ENCODE data around the gene NPTXR. TPM values are rescaled to one million over a fixed set of nuclear protein-coding genes. Genes with fewer than 3 reads are reported as not detected.

Gene NPTXR
- total RNA-seq, 1 donor from 2014 or later = 0.62 TPM

- Mint-ChIP-seq H3K4me3 (ENCODE audit: unreplicated experiment) (no peak overlapping the region), H3K4me1 (ENCODE audit: unreplicated experiment) (peaks cover 18% of the 10 kb centered on the region), H3K9me3 (ENCODE audit: unreplicated experiment) (no peaks in the 10 kb centered on the region), H3K27ac (ENCODE audit: unreplicated experiment) (no peak overlapping the region), H3K27me3 (ENCODE audit: unreplicated experiment) (peaks cover 8% of the 10 kb centered on the region), H3K36me3 (ENCODE audit: low read depth, unreplicated experiment) (no peaks in the 10 kb centered on the region)
- TF ChIP-seq CTCF (IDR thresholded peaks at IDR 0.05; ENCODE audit: unreplicated experiment) = no peak
- DNase-seq (ENCODE audit: low spot score) = no peak
These were observed 38.4 kb upstream of the NPTXR start for GRCh38 chr22:38881997-38882879.

GRCh38 chr22:38881464-38881871 is 37.6 kb upstream of the NPTXR start:
- H3K9me3 Mint-ChIP-seq (ENCODE audit: unreplicated experiment) = no peaks in the 10 kb centered on the region
- H3K4me3 Mint-ChIP-seq (ENCODE audit: unreplicated experiment) = no peak overlapping the region
- peaks cover 18% of the 10 kb centered on the region for H3K4me1 Mint-ChIP-seq (ENCODE audit: unreplicated experiment)
- DNase-seq (ENCODE audit: low spot score) = no peak
- H3K27me3 Mint-ChIP-seq (ENCODE audit: unreplicated experiment) = peaks cover 8% of the 10 kb centered on the region
- no peaks in the 10 kb centered on the region for H3K36me3 Mint-ChIP-seq (ENCODE audit: low read depth, unreplicated experiment)
- H3K27ac Mint-ChIP-seq (ENCODE audit: unreplicated experiment) = no peak overlapping the region
- TF ChIP-seq CTCF (IDR thresholded peaks at IDR 0.05; ENCODE audit: unreplicated experiment) = no peak

- Mint-ChIP-seq H3K27ac (ENCODE audit: unreplicated experiment) (no peak overlapping the region), H3K36me3 (ENCODE audit: low read depth, unreplicated experiment) (no peaks in the 10 kb centered on the region), H3K27me3 (ENCODE audit: unreplicated experiment) (peaks cover 10% of the 10 kb centered on the region), H3K4me3 (ENCODE audit: unreplicated experiment) (no peak overlapping the region), H3K4me1 (ENCODE audit: unreplicated experiment) (peaks cover 18% of the 10 kb centered on the region), H3K9me3 (ENCODE audit: unreplicated experiment) (no peaks in the 10 kb centered on the region)
- no peak for TF ChIP-seq CTCF (IDR thresholded peaks at IDR 0.05; ENCODE audit: unreplicated experiment)
- DNase-seq (ENCODE audit: low spot score) = no peak
These were observed 36.1 kb upstream of the NPTXR start for GRCh38 chr22:38879961-38880360.

GRCh38 chr22:38879108-38879729 is 35.4 kb upstream of the NPTXR start:
- Mint-ChIP-seq H3K4me3 (ENCODE audit: unreplicated experiment) (no peak overlapping the region), H3K27me3 (ENCODE audit: unreplicated experiment) (peaks cover 12% of the 10 kb centered on the region), H3K27ac (ENCODE audit: unreplicated experiment) (no peak overlapping the region), H3K36me3 (ENCODE audit: low read depth, unreplicated experiment) (no peaks in the 10 kb centered on the region), H3K9me3 (ENCODE audit: unreplicated experiment) (no peaks in the 10 kb centered on the region), H3K4me1 (ENCODE audit: unreplicated experiment) (peaks cover 15% of the 10 kb centered on the region)
- no peak for TF ChIP-seq CTCF (IDR thresholded peaks at IDR 0.05; ENCODE audit: unreplicated experiment)
- DNase-seq (ENCODE audit: low spot score) = no peak

GRCh38 chr22:38878001-38878400 is 34.2 kb upstream of the NPTXR start:
- Mint-ChIP-seq H3K4me3 (ENCODE audit: unreplicated experiment) (no peak overlapping the region), H3K27ac (ENCODE audit: unreplicated experiment) (no peak overlapping the region), H3K4me1 (ENCODE audit: unreplicated experiment) (peaks cover 14% of the 10 kb centered on the region), H3K27me3 (ENCODE audit: unreplicated experiment) (peaks cover 15% of the 10 kb centered on the region), H3K9me3 (ENCODE audit: unreplicated experiment) (no peaks in the 10 kb centered on the region), H3K36me3 (ENCODE audit: low read depth, unreplicated experiment) (peaks cover 4% of the 10 kb centered on the region)
- no peak for TF ChIP-seq CTCF (IDR thresholded peaks at IDR 0.05; ENCODE audit: unreplicated experiment)
- no peak for DNase-seq (ENCODE audit: low spot score)

Data from endothelial cell (in vitro differentiated cells).